ENCODE measurements around the gene SEPTIN8.

GRCh38 chr5:132714456-132715307 lies 62.4 kb downstream of the SEPTIN8 start:
- TF ChIP-seq, protein P1, sequence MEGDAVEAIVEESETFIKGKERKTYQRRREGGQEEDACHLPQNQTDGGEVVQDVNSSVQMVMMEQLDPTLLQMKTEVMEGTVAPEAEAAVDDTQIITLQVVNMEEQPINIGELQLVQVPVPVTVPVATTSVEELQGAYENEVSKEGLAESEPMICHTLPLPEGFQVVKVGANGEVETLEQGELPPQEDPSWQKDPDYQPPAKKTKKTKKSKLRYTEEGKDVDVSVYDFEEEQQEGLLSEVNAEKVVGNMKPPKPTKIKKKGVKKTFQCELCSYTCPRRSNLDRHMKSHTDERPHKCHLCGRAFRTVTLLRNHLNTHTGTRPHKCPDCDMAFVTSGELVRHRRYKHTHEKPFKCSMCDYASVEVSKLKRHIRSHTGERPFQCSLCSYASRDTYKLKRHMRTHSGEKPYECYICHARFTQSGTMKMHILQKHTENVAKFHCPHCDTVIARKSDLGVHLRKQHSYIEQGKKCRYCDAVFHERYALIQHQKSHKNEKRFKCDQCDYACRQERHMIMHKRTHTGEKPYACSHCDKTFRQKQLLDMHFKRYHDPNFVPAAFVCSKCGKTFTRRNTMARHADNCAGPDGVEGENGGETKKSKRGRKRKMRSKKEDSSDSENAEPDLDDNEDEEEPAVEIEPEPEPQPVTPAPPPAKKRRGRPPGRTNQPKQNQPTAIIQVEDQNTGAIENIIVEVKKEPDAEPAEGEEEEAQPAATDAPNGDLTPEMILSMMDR (IDR thresholded peaks at IDR 0.05), result no peak
- TF ChIP-seq POLR2A (IDR thresholded peaks at IDR 0.05) (no peak), EP300 (IDR thresholded peaks at IDR 0.05) (no peak)

Measured in ovary (tissue), 3 donors.